PFSK-1 (cell line): ENCODE results near the gene PPP1R7.

Experiments used
- FOXP2 ChIP-seq: optimal IDR thresholded peaks from 2 replicates; pipeline ENCODE3; 2011; ENCODE audit warnings: borderline replicate concordance, control low read depth, inconsistent platforms; ENCODE audit not compliant: insufficient read depth; ENCODE audit errors: extremely low read length, extremely low read depth
- POLR2AphosphoS5 ChIP-seq: IDR thresholded peaks from 2 replicates; pipeline ENCODE4 v1.6.1; 2012; ENCODE audit warnings: low read depth, mild to moderate bottlenecking, control low read depth, low read length, moderate library complexity
- SIN3A ChIP-seq: IDR thresholded peaks from 2 replicates; pipeline ENCODE4 v1.6.1; 2012; ENCODE audit warnings: mild to moderate bottlenecking, low read length, moderate library complexity, borderline replicate concordance; ENCODE audit not compliant: insufficient read depth
- TAF1 ChIP-seq: IDR thresholded peaks from 2 replicates; pipeline ENCODE4 v1.6.1; 2012; ENCODE audit warnings: low read length, control low read depth, borderline replicate concordance; ENCODE audit not compliant: insufficient read depth
- TF ChIP-seq, protein P1 (sequence below), 2 experiments: IDR thresholded peaks; 2 replicates each; pipeline versions ENCODE4 v1.6.1 to v1.8.0; 2011 to 2012; ENCODE audit warnings: low read depth in 2 of 2, low read length in 2 of 2, control low read depth in 1 of 2, inconsistent platforms in 1 of 2, mild to moderate bottlenecking in 1 of 2, moderate library complexity in 1 of 2; ENCODE audit not compliant: insufficient read depth in 1 of 2

The PPP1R7 gene

DNA sequence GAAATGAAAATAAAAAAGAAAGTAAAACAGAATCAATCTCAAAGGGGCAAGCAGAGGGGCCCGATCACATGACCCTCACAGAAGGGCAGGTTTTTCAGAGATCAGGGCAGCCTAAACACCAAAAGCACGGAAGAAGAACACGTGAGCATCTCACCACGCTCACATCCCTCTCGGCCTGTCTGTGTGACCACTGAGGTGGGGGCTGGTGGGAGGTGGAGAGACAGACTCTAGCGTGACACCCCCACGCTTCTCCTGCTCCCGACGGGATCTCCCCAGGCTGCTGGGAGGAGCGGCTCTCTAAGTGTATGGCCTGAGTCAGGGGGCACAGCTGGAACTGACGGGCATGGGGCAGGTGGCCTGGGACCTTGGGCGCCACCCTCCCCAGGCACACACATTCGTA, 24.6 kb upstream of the PPP1R7 start:
- TF ChIP-seq POLR2AphosphoS5 = no peak
- no peak for TF ChIP-seq SIN3A

GRCh38 chr2:241126201-241126611, 24.1 kb upstream of the PPP1R7 start:
- TF ChIP-seq POLR2AphosphoS5 = no peak
- TF ChIP-seq FOXP2 = no peak
- TF ChIP-seq TAF1 = no peak
- TF ChIP-seq SIN3A = no peak
- TF ChIP-seq, protein P1, sequence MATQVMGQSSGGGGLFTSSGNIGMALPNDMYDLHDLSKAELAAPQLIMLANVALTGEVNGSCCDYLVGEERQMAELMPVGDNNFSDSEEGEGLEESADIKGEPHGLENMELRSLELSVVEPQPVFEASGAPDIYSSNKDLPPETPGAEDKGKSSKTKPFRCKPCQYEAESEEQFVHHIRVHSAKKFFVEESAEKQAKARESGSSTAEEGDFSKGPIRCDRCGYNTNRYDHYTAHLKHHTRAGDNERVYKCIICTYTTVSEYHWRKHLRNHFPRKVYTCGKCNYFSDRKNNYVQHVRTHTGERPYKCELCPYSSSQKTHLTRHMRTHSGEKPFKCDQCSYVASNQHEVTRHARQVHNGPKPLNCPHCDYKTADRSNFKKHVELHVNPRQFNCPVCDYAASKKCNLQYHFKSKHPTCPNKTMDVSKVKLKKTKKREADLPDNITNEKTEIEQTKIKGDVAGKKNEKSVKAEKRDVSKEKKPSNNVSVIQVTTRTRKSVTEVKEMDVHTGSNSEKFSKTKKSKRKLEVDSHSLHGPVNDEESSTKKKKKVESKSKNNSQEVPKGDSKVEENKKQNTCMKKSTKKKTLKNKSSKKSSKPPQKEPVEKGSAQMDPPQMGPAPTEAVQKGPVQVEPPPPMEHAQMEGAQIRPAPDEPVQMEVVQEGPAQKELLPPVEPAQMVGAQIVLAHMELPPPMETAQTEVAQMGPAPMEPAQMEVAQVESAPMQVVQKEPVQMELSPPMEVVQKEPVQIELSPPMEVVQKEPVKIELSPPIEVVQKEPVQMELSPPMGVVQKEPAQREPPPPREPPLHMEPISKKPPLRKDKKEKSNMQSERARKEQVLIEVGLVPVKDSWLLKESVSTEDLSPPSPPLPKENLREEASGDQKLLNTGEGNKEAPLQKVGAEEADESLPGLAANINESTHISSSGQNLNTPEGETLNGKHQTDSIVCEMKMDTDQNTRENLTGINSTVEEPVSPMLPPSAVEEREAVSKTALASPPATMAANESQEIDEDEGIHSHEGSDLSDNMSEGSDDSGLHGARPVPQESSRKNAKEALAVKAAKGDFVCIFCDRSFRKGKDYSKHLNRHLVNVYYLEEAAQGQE (IDR thresholded peaks at IDR 0.05; ENCODE audit: insufficient read depth in 1 of 2, low read depth in 2 of 2, low read length in 2 of 2) = no peak

GRCh38 chr2:241126771-241127202, 23.5 kb upstream of the PPP1R7 start:
- TF ChIP-seq POLR2AphosphoS5 (no peak), SIN3A (no peak), FOXP2 (no peak), TAF1 (no peak)
- TF ChIP-seq, protein P1 (IDR thresholded peaks at IDR 0.05; ENCODE audit: insufficient read depth in 1 of 2, low read depth in 2 of 2, low read length in 2 of 2) = no peak

- TF ChIP-seq SIN3A = no peak
These were observed 22.0 kb upstream of the PPP1R7 start for GRCh38 chr2:241128266-241128665.

DNA sequence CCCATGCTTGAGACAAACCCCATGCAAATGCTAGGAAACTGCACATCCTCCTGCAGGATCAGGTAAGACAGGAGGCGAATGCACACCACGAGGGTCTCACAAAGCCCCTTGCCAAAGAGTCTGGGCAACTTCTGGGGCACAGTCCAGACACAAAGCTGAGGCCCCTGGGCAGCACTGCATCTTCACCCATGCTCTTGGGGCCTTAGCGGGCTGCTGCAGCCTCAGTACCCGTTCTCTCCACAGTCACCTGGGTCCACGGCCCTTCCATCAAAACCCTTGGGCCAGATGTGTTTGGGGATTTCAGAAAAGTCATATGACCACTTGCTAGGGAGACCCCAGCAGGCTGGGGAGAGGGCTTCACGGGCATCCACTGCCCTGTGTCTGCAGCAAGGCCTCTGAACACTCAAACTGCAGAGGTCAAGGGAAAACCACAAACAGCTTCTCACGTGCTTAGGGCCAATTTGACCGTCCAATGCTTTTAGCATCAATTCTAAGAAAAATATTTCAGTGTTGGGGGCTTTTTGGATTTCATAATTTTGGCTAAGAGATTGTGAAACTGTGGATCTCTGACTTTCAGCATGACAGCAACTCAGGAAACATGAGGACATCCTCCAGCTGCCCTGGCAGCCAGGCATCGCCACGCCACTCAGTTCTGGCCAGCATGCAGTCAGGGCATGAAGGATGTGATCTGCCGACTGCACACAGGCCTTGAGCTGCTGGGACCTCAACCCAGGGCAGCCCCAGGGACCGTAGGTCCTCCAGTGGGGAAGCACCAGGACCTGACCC, 21.0 kb upstream of the PPP1R7 start:
- TF ChIP-seq TAF1 = no peak

DNA sequence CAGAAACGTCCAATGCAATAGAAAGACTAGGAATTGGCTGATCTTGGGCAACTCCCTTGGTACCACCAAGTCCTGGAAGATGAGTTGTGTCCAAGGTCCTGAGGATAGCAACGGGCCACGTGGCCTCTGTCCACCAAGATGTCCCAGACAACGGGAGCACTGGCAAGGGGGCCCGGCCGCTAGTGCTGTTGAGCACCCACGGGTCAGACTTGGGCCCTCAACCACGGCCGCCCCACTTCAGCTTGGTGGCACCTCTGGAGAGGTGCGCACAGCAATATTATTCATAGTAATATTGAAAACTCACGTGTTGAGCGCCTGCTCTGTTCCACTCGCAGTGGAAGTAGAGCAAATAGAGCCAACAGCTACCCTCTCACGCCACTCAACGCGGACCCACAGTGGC, 20.0 kb upstream of the PPP1R7 start:
- TF ChIP-seq SIN3A (no peak), TAF1 (no peak), POLR2AphosphoS5 (no peak), FOXP2 (no peak)
- TF ChIP-seq, protein P1 (IDR thresholded peaks at IDR 0.05; ENCODE audit: insufficient read depth in 1 of 2, low read depth in 2 of 2, low read length in 2 of 2) = no peak

GRCh38 chr2:241131531-241131930, 18.7 kb upstream of the PPP1R7 start:
- no peak for TF ChIP-seq POLR2AphosphoS5
- TF ChIP-seq FOXP2 = no peak
- TF ChIP-seq, protein P1 (IDR thresholded peaks at IDR 0.05; ENCODE audit: insufficient read depth in 1 of 2, low read depth in 2 of 2, low read length in 2 of 2) = no peak
- no peak for TF ChIP-seq TAF1
- no peak for TF ChIP-seq SIN3A
